ENCODE data around the gene VWA8.
"Not testable (repeated sequence)": the region's sequence is repeated elsewhere in the genome, so short reads cannot be mapped to it uniquely, and the experiment has no call there.

The VWA8 gene

DNA sequence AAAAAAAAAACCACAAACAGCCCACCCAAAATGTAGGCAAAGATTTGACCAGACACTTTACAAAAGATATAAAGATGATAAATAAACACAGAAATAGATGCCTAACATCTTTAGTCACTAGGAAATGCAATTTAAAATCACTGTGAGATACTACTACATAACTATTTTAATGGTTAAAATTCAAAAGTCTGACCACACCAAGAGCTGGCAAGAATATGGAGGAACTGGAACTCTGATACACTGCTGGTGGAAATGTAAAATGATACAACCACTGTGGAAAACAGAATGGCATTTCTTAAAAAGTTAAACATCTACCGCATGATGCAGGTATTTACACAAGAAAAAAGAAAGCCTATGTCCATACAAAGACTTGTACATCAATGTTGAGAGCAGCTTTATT lies 26.8 kb downstream of the VWA8 start:
- Histone ChIP-seq H3K4me3 (ENCODE audit: low read depth in 1 of 2, low read length in 2 of 2) (no peak overlapping the region), H3K9ac (ENCODE audit: low read depth in 1 of 2, low read length in 2 of 2) (no peak overlapping the region)

DNA sequence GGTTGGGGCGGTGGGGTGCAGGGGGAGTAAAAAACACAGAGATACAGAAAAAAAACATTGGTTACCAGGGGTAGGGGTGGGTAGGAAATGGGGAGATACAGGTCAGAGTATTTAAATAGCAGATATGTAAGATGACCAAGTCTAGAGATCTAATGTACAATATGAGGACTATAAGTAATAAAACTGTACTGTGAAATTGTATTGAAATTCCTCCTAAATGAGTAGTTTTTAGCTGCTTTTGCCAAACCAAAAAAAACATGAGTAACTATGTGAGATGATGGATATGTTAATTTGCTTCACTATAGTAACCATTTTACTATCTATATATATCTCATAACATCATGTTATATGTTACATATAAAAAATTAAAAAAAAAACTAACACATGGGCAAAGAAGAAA lies 29.6 kb downstream of the VWA8 start:
- H3K36me3 ChIP-seq (ENCODE audit: control insufficient read depth in 1 of 2, insufficient read depth in 2 of 2, low read length in 2 of 2), result no peaks in the 10 kb centered on the region
- H3K4me3 ChIP-seq (ENCODE audit: low read depth in 1 of 2, low read length in 2 of 2), result no peak overlapping the region
- no peaks in the 10 kb centered on the region for H3K27me3 ChIP-seq (ENCODE audit: control insufficient read depth in 1 of 2, insufficient read depth in 2 of 2, low read length in 2 of 2)

More for the DNA sequence above, 26.8 kb downstream of the VWA8 start:
- Histone ChIP-seq H3K9me3 (ENCODE audit: control insufficient read depth in 1 of 2, low read length in 2 of 2) (no peaks in the 10 kb centered on the region), H3K36me3 (ENCODE audit: control insufficient read depth in 1 of 2, insufficient read depth in 2 of 2, low read length in 2 of 2) (peaks cover 0 to 3% of the 10 kb centered on the region in 2 donors), H3K4me1 (ENCODE audit: control insufficient read depth in 1 of 2, insufficient read depth in 2 of 2, low read length in 2 of 2) (no peaks in the 10 kb centered on the region), H3K27ac (ENCODE audit: low read depth, low read length) (no peak overlapping the region), H3K27me3 (ENCODE audit: control insufficient read depth in 1 of 2, insufficient read depth in 2 of 2, low read length in 2 of 2) (no peaks in the 10 kb centered on the region)

DNA sequence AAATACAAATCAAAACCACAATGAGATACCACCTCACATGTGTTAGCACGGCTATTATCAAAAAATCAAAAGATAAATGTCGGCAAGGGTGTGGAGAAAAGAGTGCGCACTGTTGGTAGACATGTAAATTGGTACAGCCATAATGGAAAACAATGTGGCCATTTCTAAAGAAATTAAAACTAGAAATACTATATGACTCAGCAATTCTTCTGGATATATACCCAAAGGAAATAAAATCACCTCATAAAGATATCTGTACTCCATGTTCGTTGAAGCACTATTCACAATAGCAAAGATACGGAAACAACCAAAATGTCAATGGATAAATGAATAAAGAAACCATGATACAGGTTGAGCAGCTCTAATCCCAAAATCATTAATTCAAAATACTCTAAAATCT lies 30.8 kb downstream of the VWA8 start:
- no peak overlapping the region for H3K4me3 ChIP-seq (ENCODE audit: low read depth in 1 of 2, low read length in 2 of 2)
- peaks cover 4 to 5% of the 10 kb centered on the region in 2 donors for H3K9me3 ChIP-seq (ENCODE audit: control insufficient read depth in 1 of 2, low read length in 2 of 2)

More for the DNA sequence above, 29.6 kb downstream of the VWA8 start:
- no peaks in the 10 kb centered on the region for H3K4me1 ChIP-seq (ENCODE audit: control insufficient read depth in 1 of 2, insufficient read depth in 2 of 2, low read length in 2 of 2)
- H3K9ac ChIP-seq (ENCODE audit: low read depth in 1 of 2, low read length in 2 of 2), result no peak overlapping the region
- peaks cover 0 to 5% of the 10 kb centered on the region in 2 donors for H3K9me3 ChIP-seq (ENCODE audit: control insufficient read depth in 1 of 2, low read length in 2 of 2)
- no peak overlapping the region for H3K27ac ChIP-seq (ENCODE audit: low read depth, low read length)

DNA sequence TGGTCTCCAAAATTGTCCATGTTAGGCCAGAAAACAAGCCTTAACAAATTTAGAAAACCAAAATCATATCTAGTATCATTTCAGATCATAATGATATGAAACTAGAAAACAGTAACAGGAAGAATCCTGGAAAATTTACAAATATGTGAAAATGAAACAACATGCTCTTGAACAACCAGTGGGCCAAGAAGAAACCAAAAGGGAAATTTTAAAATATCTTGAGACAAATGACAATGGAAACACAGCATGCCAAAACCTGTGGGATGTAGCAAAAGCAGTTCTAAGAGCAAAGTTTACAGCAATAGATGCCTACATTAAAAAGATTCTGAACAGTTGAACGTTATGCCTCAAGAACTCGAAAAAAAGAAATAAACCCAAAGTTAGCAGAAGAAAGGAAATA lies 32.6 kb downstream of the VWA8 start:
- Histone ChIP-seq H3K9ac (ENCODE audit: low read depth in 1 of 2, low read length in 2 of 2) (no peak overlapping the region), H3K27ac (ENCODE audit: low read depth, low read length) (no peak overlapping the region), H3K27me3 (ENCODE audit: control insufficient read depth in 1 of 2, insufficient read depth in 2 of 2, low read length in 2 of 2) (no peaks in the 10 kb centered on the region), H3K4me3 (ENCODE audit: low read depth in 1 of 2, low read length in 2 of 2) (no peak overlapping the region), H3K36me3 (ENCODE audit: control insufficient read depth in 1 of 2, insufficient read depth in 2 of 2, low read length in 2 of 2) (peaks cover 0 to 6% of the 10 kb centered on the region in 2 donors), H3K9me3 (ENCODE audit: control insufficient read depth in 1 of 2, low read length in 2 of 2) (peaks cover 4 to 14% of the 10 kb centered on the region in 2 donors), H3K4me1 (ENCODE audit: control insufficient read depth in 1 of 2, insufficient read depth in 2 of 2, low read length in 2 of 2) (no peaks in the 10 kb centered on the region)

More for the DNA sequence above, 30.8 kb downstream of the VWA8 start:
- H3K27ac ChIP-seq (ENCODE audit: low read depth, low read length), result no peak overlapping the region
- no peaks in the 10 kb centered on the region for H3K4me1 ChIP-seq (ENCODE audit: control insufficient read depth in 1 of 2, insufficient read depth in 2 of 2, low read length in 2 of 2)
- no peak overlapping the region for H3K9ac ChIP-seq (ENCODE audit: low read depth in 1 of 2, low read length in 2 of 2)
- H3K36me3 ChIP-seq (ENCODE audit: control insufficient read depth in 1 of 2, insufficient read depth in 2 of 2, low read length in 2 of 2), result peaks cover 0 to 6% of the 10 kb centered on the region in 2 donors
- H3K27me3 ChIP-seq (ENCODE audit: control insufficient read depth in 1 of 2, insufficient read depth in 2 of 2, low read length in 2 of 2), result no peaks in the 10 kb centered on the region

DNA sequence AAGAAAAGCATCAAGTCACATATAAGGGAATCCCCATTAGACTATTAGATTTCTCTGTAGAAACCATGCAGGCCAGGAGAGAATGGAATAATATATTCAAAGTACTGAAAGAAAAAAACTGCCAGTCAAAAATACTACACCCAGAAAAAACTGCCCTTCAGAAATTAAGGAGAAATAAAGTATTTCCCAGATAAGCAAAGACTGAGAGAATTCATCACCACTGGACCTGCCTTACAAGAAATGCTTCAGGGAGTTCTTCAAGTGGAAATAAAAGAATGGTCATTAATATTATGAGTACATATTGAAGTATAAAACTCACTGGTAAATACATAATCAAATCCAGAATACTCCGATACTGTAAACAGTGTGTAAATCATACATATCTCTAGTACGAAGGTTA lies 35.9 kb downstream of the VWA8 start:
- no peak overlapping the region for H3K9ac ChIP-seq (ENCODE audit: low read depth in 1 of 2, low read length in 2 of 2)
- peaks cover 4 to 14% of the 10 kb centered on the region in 2 donors for H3K9me3 ChIP-seq (ENCODE audit: control insufficient read depth in 1 of 2, low read length in 2 of 2)
- no peak overlapping the region for H3K4me3 ChIP-seq (ENCODE audit: low read depth in 1 of 2, low read length in 2 of 2)
- no peaks in the 10 kb centered on the region for H3K27me3 ChIP-seq (ENCODE audit: control insufficient read depth in 1 of 2, insufficient read depth in 2 of 2, low read length in 2 of 2)
- no peak overlapping the region for H3K27ac ChIP-seq (ENCODE audit: low read depth, low read length)
- H3K4me1 ChIP-seq (ENCODE audit: control insufficient read depth in 1 of 2, insufficient read depth in 2 of 2, low read length in 2 of 2), result no peaks in the 10 kb centered on the region
- H3K36me3 ChIP-seq (ENCODE audit: control insufficient read depth in 1 of 2, insufficient read depth in 2 of 2, low read length in 2 of 2), result peaks cover 0 to 8% of the 10 kb centered on the region in 2 donors

DNA sequence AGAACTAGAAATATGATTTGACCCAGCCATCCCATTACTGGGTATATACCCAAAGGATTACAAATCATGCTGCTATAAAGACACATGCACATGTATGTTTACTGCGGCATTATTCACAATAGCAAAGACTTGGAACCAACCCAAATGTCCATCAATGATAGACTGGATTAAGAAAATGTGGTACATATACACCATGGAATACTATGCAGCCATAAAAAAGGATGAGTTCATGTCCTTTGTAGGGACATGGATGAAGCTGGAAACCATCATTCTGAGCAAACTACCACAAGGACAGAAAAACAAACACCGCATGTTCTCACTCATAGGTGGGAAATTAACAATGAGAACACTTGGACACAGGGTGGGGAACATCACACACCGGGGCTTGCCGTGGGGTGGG lies 38.0 kb downstream of the VWA8 start:
- H3K27me3 ChIP-seq (ENCODE audit: control insufficient read depth in 1 of 2, insufficient read depth in 2 of 2, low read length in 2 of 2); H3K27ac ChIP-seq (ENCODE audit: low read depth, low read length); H3K4me3 ChIP-seq (ENCODE audit: low read depth in 1 of 2, low read length in 2 of 2); H3K9ac ChIP-seq (ENCODE audit: low read depth in 1 of 2, low read length in 2 of 2); H3K4me1 ChIP-seq (ENCODE audit: control insufficient read depth in 1 of 2, insufficient read depth in 2 of 2, low read length in 2 of 2): not testable (repeated sequence)
- Histone ChIP-seq H3K36me3 (ENCODE audit: control insufficient read depth in 1 of 2, insufficient read depth in 2 of 2, low read length in 2 of 2) (peaks cover 0 to 11% of the 10 kb centered on the region in 2 donors), H3K9me3 (ENCODE audit: control insufficient read depth in 1 of 2, low read length in 2 of 2) (peaks cover 4 to 14% of the 10 kb centered on the region in 2 donors)

DNA sequence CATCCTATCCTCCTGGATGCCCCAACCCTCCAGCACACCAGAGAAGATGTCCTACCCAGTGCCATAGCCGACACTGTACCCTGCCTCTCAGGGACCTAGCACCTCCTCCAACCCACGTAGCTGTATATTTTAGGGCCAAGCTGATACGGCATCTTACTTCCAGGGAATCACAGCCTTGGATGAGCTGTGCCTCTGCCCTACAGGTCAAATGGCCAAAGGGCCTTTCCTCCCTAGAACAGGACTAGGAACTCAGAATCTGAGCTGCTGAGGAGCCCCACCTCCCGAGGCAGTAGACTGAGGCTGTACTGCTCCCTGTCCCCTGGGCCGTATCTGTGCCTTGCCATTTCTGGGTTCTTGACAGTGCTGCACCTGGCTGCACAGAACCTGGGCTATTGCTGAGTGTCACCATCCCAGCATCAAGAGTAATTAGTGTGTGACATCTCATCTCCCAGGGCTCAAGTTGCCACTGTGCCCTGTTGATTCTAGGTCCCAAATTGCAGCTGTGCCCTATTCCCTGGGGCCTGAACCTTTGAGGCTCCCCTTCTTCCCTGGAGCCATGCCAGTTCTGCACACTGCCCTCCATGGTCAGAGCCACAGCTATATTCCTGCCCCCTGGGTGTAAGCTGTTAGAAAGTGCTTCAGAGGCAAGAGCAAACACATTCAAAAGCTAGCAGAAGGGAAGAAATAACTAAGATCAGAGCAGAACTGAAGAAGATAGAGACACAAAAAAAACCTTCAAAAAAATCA lies 41.0 kb downstream of the VWA8 start:
- H3K27me3 ChIP-seq (ENCODE audit: control insufficient read depth in 1 of 2, insufficient read depth in 2 of 2, low read length in 2 of 2), result no peaks in the 10 kb centered on the region
- peaks cover 5 to 15% of the 10 kb centered on the region in 2 donors for H3K4me1 ChIP-seq (ENCODE audit: control insufficient read depth in 1 of 2, insufficient read depth in 2 of 2, low read length in 2 of 2)
- no peak overlapping the region for H3K27ac ChIP-seq (ENCODE audit: low read depth, low read length)

DNA sequence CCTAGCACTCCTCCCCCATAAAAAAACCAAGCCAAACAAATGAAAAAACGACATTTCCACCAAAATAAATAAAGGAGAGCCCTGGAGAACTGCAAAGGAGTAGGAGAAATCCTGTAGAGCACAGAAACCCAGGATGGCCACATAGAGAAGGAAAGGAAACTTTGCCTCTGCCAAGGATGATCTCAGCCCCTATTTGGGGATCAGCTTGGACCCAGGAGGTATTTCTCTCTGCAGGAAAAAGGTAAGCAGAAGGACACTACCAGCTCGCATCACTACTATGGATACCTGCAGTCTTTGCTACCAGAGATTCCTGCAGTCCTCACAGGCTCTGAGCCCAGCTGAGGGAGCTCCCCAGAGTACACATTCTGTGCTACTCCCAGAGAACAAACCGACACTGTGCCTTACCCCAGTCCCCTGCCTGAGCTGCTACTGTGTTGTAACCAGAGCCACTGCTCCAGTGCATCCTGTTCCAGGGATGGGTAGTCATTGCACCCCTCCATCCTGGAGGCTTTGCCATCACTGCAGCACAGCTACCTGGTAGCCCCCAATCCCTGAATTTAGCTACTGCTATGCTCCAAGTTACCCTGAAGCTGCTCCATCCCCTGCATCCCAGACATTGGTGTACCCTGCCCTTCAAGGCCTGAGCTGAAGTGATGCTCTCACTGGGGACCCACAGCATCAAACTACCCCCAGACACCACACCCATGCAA lies 41.7 kb downstream of the VWA8 start:
- peaks cover 5 to 19% of the 10 kb centered on the region in 2 donors for H3K4me1 ChIP-seq (ENCODE audit: control insufficient read depth in 1 of 2, insufficient read depth in 2 of 2, low read length in 2 of 2)
- H3K9ac ChIP-seq (ENCODE audit: low read depth in 1 of 2, low read length in 2 of 2), result no peak overlapping the region

More for the DNA sequence above, 41.0 kb downstream of the VWA8 start:
- Histone ChIP-seq H3K9ac (ENCODE audit: low read depth in 1 of 2, low read length in 2 of 2) (no peak overlapping the region), H3K36me3 (ENCODE audit: control insufficient read depth in 1 of 2, insufficient read depth in 2 of 2, low read length in 2 of 2) (peaks cover 0 to 5% of the 10 kb centered on the region in 2 donors), H3K4me3 (ENCODE audit: low read depth in 1 of 2, low read length in 2 of 2) (no peak overlapping the region), H3K9me3 (ENCODE audit: control insufficient read depth in 1 of 2, low read length in 2 of 2) (peaks cover 0 to 7% of the 10 kb centered on the region in 2 donors)

DNA sequence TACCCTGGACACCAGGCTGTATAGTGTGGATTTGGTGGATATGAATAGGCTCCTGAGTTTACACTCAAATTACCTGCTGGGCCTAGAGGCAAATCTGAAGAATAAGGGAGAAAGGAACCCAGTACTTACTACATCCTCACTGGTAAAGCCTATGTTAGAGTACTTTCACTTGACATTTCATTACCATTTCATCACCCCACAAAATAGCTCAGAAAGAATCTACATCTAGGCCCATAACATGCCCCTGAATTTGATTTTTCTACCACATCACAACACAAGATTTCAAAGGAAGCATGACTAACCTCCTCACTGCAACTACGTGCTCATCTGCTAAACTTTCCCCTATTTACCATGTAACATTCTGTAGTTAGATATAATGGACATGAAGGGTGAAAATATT lies 43.3 kb downstream of the VWA8 start:
- Histone ChIP-seq H3K36me3 (ENCODE audit: control insufficient read depth in 1 of 2, insufficient read depth in 2 of 2, low read length in 2 of 2) (peaks cover 0 to 5% of the 10 kb centered on the region in 2 donors), H3K4me3 (ENCODE audit: low read depth in 1 of 2, low read length in 2 of 2) (no peak overlapping the region), H3K9ac (ENCODE audit: low read depth in 1 of 2, low read length in 2 of 2) (no peak overlapping the region), H3K27me3 (ENCODE audit: control insufficient read depth in 1 of 2, insufficient read depth in 2 of 2, low read length in 2 of 2) (no peaks in the 10 kb centered on the region), H3K4me1 (ENCODE audit: control insufficient read depth in 1 of 2, insufficient read depth in 2 of 2, low read length in 2 of 2) (peaks cover 5 to 19% of the 10 kb centered on the region in 2 donors), H3K27ac (ENCODE audit: low read depth, low read length) (no peak overlapping the region), H3K9me3 (ENCODE audit: control insufficient read depth in 1 of 2, low read length in 2 of 2) (no peaks in the 10 kb centered on the region)

More for the DNA sequence above, 41.7 kb downstream of the VWA8 start:
- Histone ChIP-seq H3K9me3 (ENCODE audit: control insufficient read depth in 1 of 2, low read length in 2 of 2) (peaks cover 0 to 5% of the 10 kb centered on the region in 2 donors), H3K36me3 (ENCODE audit: control insufficient read depth in 1 of 2, insufficient read depth in 2 of 2, low read length in 2 of 2) (peaks cover 0 to 5% of the 10 kb centered on the region in 2 donors), H3K4me3 (ENCODE audit: low read depth in 1 of 2, low read length in 2 of 2) (no peak overlapping the region), H3K27me3 (ENCODE audit: control insufficient read depth in 1 of 2, insufficient read depth in 2 of 2, low read length in 2 of 2) (no peaks in the 10 kb centered on the region), H3K27ac (ENCODE audit: low read depth, low read length) (no peak overlapping the region)

Measured in duodenal mucosa (tissue), 2 donors.